Natural killer cell (primary cell): ENCODE measurements around the gene MRFAP1L1. TPM values are rescaled to one million over a fixed set of nuclear protein-coding genes. Genes with fewer than 3 reads are reported as not detected.

ENCODE experiments used
- ATAC-seq, 3 donors: fragments of 150-1000 bp in 2 of 3; fragments of 200-7000 bp in 1 of 3; cut with Tn5 transposase; 1 replicate in 1 of 3; 2 replicates in 2 of 3; pipeline ENCODE4 v1.10.0; 2021; ENCODE audit warnings: mild to moderate bottlenecking in 2 of 3, moderate library complexity in 2 of 3
- DNase-seq, 2 donors: peaks; one replicate each; pipeline versions ENCODE4 v3.0.0 to v3.0.0-alpha.2; 2013 to 2021; ENCODE audit warnings: mixed read lengths in 1 of 2
- H3K27ac ChIP-seq: one replicate; pipeline ENCODE4 v1.5.1; 2013; ENCODE audit warnings: mild to moderate bottlenecking, low read length
- H3K27me3 ChIP-seq: one replicate; pipeline ENCODE4 v1.6.1; 2013; ENCODE audit warnings: low read length; ENCODE audit not compliant: control insufficient read depth, insufficient read depth
- H3K36me3 ChIP-seq: one replicate; pipeline ENCODE4 v1.6.1; 2013; ENCODE audit warnings: low read length; ENCODE audit not compliant: control insufficient read depth, insufficient read depth
- H3K4me1 ChIP-seq: one replicate; pipeline ENCODE4 v1.6.1; 2013; ENCODE audit warnings: low read length; ENCODE audit not compliant: control insufficient read depth, insufficient read depth
- H3K4me3 ChIP-seq: one replicate; pipeline ENCODE4 v1.5.1; 2013; ENCODE audit warnings: low read length
- H3K9me3 ChIP-seq: one replicate; pipeline ENCODE4 v1.6.1; 2013; ENCODE audit warnings: low read length; ENCODE audit not compliant: control insufficient read depth, insufficient read depth
- H3K27ac Mint-ChIP-seq, 2 donors: one replicate each; pipeline ENCODE4 v1.8.0; 2022; ENCODE audit warnings: mild to moderate bottlenecking in 2 of 2, mixed read lengths in 2 of 2, moderate library complexity in 1 of 2
- H3K27me3 Mint-ChIP-seq, 2 donors: one replicate each; pipeline ENCODE4 v1.8.0; 2022; ENCODE audit warnings: low read depth in 2 of 2, mixed read lengths in 2 of 2
- H3K36me3 Mint-ChIP-seq: one replicate; pipeline ENCODE4 v1.8.0; 2022; ENCODE audit warnings: mixed read lengths
- H3K4me1 Mint-ChIP-seq, 2 donors: one replicate each; pipeline ENCODE4 v1.8.0; 2022; ENCODE audit warnings: mixed read lengths in 2 of 2
- H3K4me3 Mint-ChIP-seq: one replicate; pipeline ENCODE4 v1.8.0; 2022; ENCODE audit warnings: mild to moderate bottlenecking, moderate library complexity, mixed read lengths
- H3K9me3 Mint-ChIP-seq, 2 donors: one replicate each; pipeline ENCODE4 v1.8.0; 2022; ENCODE audit warnings: mixed read lengths in 2 of 2
- WGBS: methylation state at CpG from one replicate; pipeline ENCODE4 v1.1.7; 2013; ENCODE audit warnings: missing lambda C conversion rate; ENCODE audit not compliant: insufficient coverage; 5-methylcytosine and 5-hydroxymethylcytosine counted together
- intact Hi-C: fragments of 100-400 bp; cut with micrococcal nuclease; formaldehyde crosslinking; loops from one replicate; pipeline ENCODE4 v1.14.2; 2022
- total RNA-seq, 4 donors: library from RNA; stranded (reverse); fragments of 120-200 nt in 1 of 4; gene quantifications; one replicate each; pipeline versions ENCODE4 v1.2.3 to v1.2.4, GENCODE V29; 2013 to 2022
- TF ChIP-seq, protein P1 (sequence below): fragments of 200-600 bp; IDR thresholded peaks from one replicate; pipeline ENCODE4 v1.8.0; 2022; ENCODE audit warnings: antibody characterized with exemption

MRFAP1L1 gene
- total RNA-seq, 3 donors from 2014 or later (not counting 1 experiment from before 2014, with no cell fraction given): 38.4 to 60.9 (median 40.8) TPM

DNA sequence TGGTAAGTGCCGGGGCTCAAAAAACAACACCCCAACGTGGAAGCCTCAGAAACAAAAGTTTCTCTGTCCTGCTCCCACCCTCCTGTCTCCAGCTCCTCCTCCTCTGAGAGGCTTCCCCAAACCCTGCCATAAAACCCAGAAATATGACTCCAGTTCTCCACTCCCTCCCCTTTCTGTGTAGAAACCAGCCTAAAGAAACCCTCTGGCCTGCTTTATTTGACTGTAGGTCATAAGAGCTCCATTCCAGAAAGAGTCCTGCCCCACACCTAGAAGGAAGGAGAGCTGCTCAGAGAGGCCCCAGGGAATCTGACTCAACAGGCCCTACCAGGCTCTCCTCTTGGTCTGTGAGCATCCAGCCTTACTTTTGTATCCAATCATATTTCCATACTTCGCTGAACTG lies 16.9 kb downstream of the MRFAP1L1 start:
- peak overlapping the region; percentile 73 for H3K4me3 Mint-ChIP-seq
- no peaks in the 10 kb centered on the region for H3K9me3 ChIP-seq
- intact Hi-C loops: no loop called here
- ATAC-seq (no peak), DNase-seq (no peak)
- TF ChIP-seq, protein P1, sequence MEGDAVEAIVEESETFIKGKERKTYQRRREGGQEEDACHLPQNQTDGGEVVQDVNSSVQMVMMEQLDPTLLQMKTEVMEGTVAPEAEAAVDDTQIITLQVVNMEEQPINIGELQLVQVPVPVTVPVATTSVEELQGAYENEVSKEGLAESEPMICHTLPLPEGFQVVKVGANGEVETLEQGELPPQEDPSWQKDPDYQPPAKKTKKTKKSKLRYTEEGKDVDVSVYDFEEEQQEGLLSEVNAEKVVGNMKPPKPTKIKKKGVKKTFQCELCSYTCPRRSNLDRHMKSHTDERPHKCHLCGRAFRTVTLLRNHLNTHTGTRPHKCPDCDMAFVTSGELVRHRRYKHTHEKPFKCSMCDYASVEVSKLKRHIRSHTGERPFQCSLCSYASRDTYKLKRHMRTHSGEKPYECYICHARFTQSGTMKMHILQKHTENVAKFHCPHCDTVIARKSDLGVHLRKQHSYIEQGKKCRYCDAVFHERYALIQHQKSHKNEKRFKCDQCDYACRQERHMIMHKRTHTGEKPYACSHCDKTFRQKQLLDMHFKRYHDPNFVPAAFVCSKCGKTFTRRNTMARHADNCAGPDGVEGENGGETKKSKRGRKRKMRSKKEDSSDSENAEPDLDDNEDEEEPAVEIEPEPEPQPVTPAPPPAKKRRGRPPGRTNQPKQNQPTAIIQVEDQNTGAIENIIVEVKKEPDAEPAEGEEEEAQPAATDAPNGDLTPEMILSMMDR: no peak
- H3K27me3 ChIP-seq: no peaks in the 10 kb centered on the region
- H3K9me3 Mint-ChIP-seq: no peaks in the 10 kb centered on the region
- no peak overlapping the region for H3K4me3 ChIP-seq
- 67% methylated on average over 3 of the region's 3 CpGs for WGBS
- peak overlapping the region; percentile 26 for H3K27ac ChIP-seq
- H3K27me3 Mint-ChIP-seq: no peaks in the 10 kb centered on the region
- H3K36me3 Mint-ChIP-seq: no peaks in the 10 kb centered on the region
- peak overlapping the region; percentile 97 to 98 for H3K27ac Mint-ChIP-seq
- peaks cover 99% of the 10 kb centered on the region for H3K4me1 ChIP-seq
- peaks cover 78 to 86% of the 10 kb centered on the region in 2 donors for H3K4me1 Mint-ChIP-seq
- H3K36me3 ChIP-seq: no peaks in the 10 kb centered on the region

DNA sequence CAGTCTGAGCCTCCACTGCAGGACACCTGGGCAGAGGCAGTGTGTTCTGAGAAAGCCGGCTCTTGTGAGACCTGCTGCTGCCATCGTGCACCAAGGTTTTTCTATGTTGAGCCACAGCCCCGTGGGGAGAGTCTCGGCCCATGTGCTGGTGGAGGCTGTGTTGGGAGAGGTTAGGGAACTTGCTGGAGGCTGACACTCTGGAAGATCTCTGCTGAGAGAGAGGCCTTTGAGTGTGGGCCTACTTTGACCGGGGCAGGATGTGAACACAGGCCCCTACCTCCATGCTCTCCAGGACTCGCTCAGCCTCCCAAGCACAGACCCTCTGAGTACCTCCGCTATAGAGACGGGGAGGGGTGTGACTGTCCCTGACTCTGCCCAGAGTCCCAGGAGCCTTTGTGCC lies 17.3 kb downstream of the MRFAP1L1 start:
- Histone ChIP-seq H3K27me3 (no peaks in the 10 kb centered on the region), H3K4me3 (no peak overlapping the region), H3K36me3 (no peaks in the 10 kb centered on the region), H3K27ac (peak overlapping the region; percentile 26), H3K4me1 (peaks cover 100% of the 10 kb centered on the region), H3K9me3 (no peaks in the 10 kb centered on the region)
- DNase-seq: no peak
- WGBS: 87% methylated on average over 8 of the region's 8 CpGs
- intact Hi-C loops: no loop called here
- H3K4me3 Mint-ChIP-seq: peak overlapping the region; percentile 73
- H3K27ac Mint-ChIP-seq: peak overlapping the region; percentile 97 to 98
- TF ChIP-seq, protein P1: no peak
- no peaks in the 10 kb centered on the region for H3K36me3 Mint-ChIP-seq
- no peak for ATAC-seq
- no peaks in the 10 kb centered on the region for H3K27me3 Mint-ChIP-seq
- H3K4me1 Mint-ChIP-seq: peaks cover 80 to 88% of the 10 kb centered on the region in 2 donors
- H3K9me3 Mint-ChIP-seq: no peaks in the 10 kb centered on the region

DNA sequence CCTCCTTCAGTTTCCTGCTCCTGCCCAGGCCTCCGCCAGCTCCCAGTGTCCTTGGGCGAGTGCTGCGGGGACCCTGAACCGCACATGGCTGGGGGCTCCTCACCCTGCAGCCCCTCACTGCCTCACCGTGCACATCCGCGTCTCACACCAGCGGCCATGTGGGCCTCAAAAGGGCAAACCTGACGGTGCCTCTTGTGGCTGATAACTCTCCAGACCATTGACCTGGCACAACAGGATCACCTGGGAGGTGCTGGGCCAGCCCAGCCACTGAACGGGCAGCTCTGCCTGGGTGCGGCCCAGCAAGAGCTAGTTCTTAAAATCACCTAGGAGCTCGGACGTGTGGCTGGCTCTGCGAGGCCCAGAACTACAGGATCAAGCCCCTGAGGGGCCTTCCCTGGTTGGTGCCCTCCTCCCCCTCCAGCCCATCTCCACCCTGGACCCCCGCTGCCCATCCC lies 20.1 kb downstream of the MRFAP1L1 start:
- Mint-ChIP-seq H3K27ac (peak overlapping the region; percentile 97 to 98), H3K36me3 (no peaks in the 10 kb centered on the region), H3K27me3 (no peaks in the 10 kb centered on the region), H3K9me3 (no peaks in the 10 kb centered on the region), H3K4me3 (peak overlapping the region; percentile 98), H3K4me1 (peaks cover 56 to 85% of the 10 kb centered on the region in 2 donors)
- H3K4me3 ChIP-seq: peak overlapping the region; percentile 45
- peaks cover 89% of the 10 kb centered on the region for H3K4me1 ChIP-seq
- DNase-seq (peak in 1 of 2 donors; percentile 37), ATAC-seq (peak in 2 of 3 donors; percentile 3 to 6)
- no peaks in the 10 kb centered on the region for H3K9me3 ChIP-seq
- peak overlapping the region; percentile 77 for H3K27ac ChIP-seq
- peaks cover 4% of the 10 kb centered on the region for H3K36me3 ChIP-seq
- 50% methylated on average over 15 of the region's 15 CpGs for WGBS
- intact Hi-C loops: loop anchor here (1.0 to 2.0 kb wide), 3 partner anchors 15 to 49 kb away; partner anchors contain the start of genes MRFAP1 and MRFAP1L1
- no peaks in the 10 kb centered on the region for H3K27me3 ChIP-seq
- TF ChIP-seq, protein P1: no peak
